T-helper 22 cell (primary cell): ENCODE measurements around the gene CTTNBP2.
"Not testable (repeated sequence)": the region's sequence is repeated elsewhere in the genome, so short reads cannot be mapped to it uniquely, and the experiment has no call there.

Source experiments
- DNase-seq: peaks from one replicate; pipeline ENCODE4 v3.0.0-alpha.2; 2020; ENCODE audit warnings: low read depth

The CTTNBP2 gene

DNA sequence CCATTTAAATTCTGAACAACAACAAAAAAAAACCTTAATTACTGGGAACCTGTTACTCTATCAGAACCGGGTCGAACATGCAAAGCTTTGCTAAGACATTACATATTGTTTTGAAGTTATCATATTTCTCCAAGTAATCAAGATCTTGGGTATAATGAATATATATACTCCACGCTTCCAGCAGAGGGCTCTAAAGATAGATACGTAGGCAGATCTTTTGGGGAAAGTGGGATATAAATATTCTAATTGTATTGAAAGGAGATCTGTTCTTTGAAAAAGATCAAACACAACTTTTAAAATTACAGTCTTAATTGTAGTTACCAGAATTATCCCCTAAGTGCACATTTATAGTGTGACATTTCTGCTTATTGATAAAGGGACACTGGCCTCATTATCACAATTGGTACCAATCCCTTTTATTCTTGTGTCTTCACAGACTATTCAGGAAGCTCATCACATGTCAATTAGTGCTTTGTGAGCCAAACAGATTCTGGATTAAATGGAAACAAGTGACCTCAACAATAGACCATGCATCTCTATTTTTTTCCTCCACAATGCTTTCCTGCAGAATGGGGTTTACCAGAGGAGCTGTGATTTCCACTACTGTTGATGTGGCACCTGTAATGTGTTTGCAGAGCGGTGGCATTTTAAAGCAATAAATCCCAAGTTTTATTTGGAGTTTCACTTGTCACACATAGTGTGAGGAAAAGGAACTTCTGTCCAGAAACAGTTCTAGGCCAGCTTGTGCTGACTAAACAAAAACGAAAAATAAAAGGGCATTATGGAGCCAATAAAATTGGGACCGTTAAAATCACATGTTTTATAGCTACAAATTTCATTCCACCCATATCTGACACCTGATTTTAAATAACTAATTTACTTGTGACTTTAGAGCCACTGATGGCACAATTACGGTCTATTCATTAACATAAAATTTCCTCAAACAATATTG is 122.4 kb downstream of the CTTNBP2 start:
- DNase-seq = no peak

DNA sequence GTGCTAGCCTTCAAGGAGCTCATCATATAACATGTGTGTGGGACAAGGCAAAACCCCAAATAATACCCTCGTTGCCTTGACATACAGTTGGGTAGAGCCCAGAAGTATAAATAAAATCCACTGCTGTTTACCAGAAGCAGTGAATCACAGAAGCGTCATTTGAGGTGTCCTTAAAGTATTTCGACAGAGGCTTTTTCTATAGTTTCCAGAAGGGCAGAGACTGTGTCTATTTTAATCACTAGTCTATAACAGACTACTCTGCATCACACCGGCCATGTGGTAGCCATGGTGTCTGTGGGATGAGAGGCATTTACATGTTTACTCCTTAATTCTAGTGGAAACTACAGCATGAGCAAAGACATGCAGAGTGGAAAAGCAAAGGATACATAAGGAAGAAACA is 131.3 kb downstream of the CTTNBP2 start:
- no peak for DNase-seq

DNA sequence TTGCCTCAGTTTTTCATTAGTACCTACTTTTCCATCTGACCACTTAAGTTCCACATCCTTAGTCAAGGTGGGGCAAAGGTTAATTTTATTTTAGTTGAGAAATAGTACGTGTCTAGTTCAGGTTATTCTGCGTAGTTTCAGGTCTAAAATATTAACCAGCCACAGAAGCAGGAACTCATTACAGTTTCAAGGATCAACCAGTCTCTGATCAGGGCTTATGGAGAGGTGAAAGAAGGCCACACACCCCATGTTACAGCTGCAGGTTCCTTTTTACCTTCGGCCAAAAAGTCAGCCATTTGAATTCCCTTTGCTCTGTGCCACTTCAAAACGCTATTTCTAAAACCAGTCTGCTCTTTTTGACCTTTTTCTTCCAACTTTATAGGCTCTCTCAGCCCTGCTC is 134.2 kb downstream of the CTTNBP2 start:
- no peak for DNase-seq

DNA sequence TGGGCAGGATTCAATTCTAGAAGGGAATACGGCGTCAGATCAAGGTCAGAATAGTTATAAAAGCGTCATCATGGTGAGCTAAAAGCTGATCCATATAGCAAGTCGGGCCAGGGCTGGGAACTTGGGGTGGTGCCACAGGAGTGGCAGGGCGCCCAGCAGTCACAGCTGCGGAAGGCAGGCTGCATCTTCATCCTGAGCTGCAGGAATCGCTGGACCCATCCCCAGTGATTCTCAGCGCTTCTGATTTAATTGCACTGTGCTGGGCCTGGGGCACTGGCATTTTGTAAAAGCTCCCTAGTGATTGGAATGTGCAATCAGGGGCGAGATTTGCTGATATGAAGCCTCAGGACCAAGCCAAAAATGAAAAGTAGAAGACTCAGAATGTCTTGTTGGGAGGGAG is 135.3 kb downstream of the CTTNBP2 start:
- DNase-seq = no peak

DNA sequence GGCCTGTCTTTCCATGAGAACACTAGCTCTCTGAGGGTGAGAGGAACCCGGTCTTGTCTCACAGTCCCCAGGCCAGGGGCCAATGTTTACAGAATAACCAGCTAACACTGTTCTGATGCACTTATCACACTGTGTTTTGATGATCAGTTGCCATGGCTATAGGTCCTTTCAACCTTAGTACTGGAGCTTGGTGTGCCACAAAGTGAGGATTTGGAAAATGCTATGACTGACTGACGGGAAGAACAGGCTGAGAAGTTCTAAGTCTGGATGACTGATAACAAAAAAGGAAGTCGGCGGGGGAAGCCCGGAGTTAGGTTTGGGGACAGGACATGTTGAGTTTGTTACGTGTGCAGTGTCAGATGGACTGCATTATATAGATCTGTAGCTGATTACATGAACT is 141.8 kb downstream of the CTTNBP2 start:
- no peak for DNase-seq

DNA sequence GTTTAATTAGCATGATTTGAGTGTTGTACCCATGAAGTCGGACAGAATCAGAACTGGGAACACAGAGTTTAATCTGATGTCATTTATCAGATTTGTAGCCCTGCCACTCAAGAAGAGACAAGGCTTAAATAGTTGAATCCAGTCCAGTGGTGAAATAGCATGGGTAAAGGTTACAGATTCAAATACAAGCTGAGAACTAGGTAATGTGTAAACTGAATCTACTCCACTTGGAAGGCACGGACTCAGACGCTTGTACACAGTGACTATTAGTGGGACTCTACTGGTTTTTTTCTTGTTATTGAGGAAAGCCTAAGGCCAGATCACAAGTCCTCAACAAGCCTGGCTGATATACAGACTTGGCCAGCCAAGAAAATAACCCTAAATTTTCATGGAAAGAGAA is 142.9 kb downstream of the CTTNBP2 start:
- DNase-seq = no peak

DNA sequence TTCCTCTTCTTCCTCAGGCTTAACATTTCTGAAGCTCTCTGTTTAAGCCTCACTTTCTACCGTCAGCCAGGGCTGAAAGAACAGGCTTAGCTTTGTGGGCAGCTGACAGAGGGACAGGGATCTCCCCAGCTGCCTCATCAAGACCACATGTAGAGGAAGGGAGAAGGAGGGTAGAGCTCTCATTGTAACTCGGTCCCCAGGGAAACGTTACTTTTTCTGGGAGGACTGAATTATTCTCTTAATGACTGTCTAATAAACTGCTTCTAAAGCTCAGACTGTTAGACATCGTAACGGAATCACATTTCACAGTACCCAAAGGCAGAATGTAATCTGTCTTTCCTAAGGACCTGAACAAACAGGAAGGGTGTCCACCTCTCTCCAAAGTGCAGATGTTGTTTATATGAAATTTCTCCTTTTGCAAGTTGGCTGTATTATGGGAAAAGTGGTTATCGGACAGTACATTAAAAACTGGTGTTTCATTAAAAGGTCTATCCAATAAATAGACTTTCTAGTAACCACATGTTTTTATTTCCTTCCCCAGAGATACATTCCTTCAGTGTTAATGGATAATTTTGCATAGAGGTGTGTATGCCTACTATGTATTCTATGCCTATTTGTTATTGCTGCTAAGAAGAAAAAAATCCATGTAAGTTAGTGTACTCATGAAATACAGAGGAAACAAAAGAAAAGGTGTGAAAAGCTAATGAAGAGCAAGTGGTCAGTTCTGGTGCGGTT is 144.2 kb downstream of the CTTNBP2 start:
- DNase-seq = no peak

DNA sequence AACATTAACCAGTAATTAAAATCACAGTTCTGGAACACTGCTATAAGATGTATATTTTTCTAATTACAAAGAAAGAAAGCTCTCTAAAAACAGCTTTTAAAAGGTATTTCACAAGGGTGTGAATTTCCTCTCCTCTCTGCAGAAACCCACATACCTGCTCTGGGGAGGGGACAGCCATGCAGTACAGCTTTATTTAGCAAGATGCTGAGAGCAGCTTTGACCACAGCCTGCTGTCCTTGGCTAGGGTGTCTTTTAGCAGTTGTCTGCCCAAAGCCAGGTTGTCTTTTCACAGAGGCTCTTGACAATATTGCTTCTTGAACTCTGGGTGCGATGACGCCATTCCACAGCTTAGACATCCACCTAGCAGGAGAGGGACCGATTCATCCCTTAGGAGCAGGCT is 148.3 kb downstream of the CTTNBP2 start:
- no peak for DNase-seq

DNA sequence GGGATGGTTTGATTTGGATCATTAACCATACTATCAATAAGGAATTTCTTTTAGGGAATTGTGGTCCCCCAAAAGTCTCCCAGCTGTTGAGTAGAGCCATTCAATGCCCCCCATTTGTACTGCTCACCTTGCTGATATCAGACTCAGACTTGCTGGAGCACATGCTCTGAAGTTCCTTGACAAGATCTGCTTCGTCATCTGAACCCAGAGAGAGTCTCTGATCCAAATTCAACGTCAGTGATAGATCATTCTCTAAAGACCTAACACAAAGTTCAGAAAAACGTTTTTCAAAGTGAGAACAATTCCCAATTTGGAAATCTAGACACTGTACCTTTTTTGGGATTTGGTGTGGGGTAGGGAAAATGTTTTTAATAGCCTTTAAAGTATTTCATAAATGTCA is 153.9 kb downstream of the CTTNBP2 start:
- DNase-seq = no peak

DNA sequence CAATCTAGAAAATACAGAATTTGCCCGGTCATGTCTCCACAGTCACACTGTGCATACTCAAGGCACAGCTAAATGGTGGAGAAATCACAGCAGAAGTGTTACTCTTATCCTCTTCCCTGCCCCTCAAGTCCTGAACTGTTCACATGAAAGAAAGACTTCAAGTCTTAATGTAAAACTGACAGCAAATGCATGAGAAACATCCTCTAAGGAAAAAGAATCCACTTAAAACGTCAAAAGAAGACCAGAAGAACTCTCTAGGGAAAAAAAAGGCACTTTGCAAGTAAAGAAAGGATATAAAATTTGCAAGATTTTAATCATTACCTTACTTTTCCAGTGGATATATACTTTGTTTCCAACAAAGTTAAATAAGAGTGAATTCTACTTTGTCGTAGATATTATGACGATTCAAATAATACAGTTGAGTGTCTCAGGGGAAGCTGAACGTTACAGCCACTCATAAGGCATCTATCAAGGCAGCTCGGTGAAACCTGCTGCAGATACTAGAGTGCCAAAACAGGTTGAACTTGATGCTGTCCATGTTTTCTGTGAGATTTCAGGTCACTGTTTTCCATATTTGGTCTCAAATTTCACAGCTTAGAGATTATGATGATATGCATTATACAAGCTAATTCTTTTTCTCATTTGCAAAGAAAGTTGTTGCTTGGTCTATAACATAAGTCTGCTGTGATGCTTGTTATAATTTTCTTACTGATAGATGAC is 155.0 kb downstream of the CTTNBP2 start:
- no peak for DNase-seq

DNA sequence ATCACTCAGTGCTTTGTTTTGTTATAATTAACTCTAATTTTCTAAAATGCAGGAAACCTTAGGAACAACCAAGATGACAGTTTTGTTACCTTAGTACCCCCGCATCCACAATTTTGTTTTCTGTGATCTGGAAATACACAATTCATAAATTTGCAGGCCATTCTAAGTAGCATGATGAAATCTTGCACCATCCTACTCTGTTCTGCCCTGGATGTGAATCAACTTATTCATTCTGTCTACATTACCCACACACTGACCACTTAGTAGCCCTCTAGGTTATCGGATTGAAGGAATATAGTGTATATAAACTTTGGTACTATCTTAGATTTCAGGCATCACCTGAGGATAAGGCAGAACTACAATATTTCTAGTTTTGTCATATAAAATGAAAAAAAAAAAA is 155.9 kb downstream of the CTTNBP2 start:
- no peak for DNase-seq

DNA sequence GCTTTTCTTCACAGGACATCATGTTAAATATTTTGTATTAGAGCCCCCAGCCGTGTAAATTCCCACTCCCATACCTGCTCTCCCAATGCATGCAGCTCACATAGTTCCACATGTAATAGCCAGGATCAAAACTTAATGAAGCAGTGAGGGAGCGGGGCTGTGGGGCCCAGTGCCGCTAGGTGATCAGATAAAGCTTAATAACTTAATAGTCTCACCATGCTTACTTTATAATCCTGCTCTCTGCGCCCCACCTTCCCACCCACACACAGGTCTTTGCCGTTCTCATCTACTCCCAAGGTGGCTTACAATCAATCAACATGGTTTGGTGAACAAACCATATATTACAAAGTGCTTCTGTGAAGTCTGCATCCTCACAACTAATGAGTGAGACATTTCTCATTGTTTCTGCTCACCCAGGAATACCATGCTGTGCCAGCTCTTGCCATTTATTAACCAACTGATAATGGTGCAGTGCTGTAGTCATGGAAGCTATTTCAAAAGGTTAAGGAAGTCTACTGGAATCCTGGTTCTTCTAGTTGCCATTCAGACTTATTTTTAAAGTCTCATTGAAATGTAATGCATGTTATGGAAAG is 156.4 kb downstream of the CTTNBP2 start:
- DNase-seq = no peak

DNA sequence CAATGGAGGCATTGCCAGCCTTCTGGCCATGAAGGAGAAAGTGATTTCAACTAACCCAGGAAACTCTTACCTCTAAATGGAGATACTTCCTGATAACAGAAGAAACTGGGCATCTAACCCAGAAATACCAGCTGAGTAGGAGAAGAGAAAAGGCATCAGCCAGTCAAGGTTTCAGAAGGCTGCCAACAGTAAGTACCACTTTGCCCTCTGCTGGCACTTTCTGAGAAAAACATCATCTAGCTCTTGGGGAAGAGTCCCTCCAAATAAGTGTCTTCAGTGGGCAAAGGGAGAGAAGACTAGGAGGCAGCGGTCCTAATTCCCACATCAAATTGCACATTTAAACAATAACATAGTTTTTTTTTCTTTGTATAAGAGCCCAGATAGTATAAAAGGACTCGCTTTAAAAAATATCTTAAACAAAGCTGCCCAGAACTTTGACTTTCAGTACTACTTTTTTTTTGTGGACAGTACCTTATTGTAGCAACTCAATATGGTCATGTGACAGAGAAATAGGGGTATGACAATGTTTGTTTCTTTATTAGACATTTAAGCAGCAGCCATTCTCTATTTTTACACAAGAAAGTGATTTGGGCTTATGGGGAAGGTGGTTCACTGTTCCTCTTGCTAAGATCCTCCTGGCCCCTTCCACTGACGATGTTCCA is 157.3 kb downstream of the CTTNBP2 start:
- DNase-seq = no peak

DNA sequence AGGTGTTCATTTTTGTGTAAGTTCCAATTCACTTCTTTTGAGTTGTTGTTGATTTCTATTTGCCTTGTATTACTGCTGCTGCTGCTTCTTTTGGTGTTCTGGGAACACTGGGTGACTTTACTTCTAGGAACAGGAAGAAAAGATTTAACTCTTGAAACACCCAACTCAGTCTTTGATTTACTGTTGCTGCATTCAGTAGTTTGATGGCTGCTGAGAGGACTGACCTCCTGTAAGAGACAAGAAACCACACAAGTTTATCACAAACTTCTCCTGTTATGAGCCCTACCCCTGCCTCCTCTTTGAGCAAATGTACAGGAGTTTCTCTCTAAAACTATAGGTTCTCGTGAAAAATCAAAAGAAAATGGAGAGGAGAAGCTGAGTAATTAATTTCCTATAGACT is 161.7 kb downstream of the CTTNBP2 start:
- no peak for DNase-seq

DNA sequence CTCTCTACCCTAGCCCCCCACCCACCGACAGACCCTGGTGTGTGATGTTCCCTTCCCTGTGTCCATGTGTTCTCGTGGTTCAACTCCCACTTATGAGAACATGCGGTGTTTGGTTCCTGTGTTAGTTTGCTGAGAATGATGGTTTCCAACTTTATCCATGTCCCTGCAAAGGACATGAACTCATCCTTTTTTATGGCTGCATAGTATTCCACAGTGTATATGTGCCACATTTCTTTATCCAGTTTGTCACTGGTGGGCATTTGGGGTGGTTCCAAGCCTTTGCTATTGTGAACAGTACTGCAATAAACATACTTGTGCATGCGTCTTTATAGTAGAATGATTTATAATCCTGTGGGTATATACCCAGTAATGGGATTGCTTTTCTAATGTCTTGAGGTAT is 165.1 kb downstream of the CTTNBP2 start:
- DNase-seq = not testable (repeated sequence)

DNA sequence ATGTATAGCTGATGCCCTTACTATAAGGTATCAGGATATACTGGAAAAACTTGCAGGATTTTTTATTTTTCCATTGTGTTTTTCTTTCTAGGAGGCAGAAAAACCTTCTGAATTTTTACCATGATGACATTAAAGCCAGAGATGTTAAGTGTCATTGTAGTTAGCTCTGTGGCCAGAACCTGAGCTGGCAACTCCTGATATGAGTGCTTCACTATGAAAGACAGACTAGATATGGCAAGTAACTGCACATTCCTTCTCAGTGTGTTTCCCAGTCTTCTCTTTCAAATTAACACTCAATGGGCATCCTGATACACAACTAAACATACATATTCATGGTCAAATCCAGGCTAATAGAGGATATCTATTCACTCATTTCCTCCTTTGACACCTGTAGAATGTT is 166.2 kb downstream of the CTTNBP2 start:
- no peak for DNase-seq

DNA sequence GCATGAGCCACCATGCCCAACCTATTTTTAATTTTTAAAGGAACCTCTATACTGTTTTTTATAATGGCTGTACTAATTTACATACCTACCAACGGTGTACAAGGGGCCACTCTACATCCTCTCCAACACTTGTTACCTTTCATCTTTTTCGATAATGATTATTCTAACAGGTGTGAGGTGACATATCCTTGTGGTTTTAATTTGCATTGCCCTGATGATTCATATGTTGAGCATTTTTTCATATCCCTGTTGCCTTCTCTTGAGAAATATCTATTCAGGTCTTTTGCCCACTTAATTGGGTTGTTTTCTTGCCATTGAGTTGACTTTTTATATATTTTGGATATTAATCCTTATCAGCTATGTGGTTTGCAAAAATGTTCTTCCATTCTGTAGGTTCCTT is 167.0 kb downstream of the CTTNBP2 start:
- no peak for DNase-seq

DNA sequence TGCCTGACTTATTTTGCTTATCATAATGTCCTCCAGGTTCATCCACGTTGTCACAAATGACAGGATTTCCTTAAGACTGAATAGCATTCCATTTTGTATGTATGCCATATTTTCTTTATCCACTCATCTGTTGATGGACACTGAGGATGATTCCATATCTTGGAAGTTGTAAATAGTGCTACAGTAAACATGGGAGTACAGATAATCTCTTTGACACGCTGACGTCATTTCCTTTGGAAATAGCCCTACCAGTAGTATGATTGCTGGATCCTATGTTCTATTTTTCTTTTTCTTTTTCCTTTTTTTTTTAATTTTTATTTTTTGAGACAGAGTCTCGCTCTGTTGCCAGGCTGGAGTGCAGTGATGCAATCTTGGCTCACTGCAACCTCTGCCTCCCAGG is 167.6 kb downstream of the CTTNBP2 start:
- DNase-seq = no peak

DNA sequence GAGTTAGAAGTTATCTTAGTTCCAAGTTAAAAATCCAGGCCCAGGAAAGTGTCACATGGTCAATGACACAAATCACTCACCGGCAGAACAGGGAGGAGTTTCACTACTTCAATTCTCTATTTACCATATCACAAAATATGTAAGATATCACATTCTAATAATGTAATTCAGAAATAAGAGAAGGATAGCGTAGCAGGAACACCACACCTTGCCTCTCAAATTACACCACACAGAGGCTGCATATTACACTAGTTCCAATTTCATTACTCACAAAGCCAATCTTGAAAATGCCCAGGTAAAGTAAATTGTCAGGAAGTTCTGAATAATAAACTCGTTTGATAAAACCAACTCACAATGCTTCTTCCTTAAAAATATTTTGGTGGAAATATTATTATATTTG is 169.2 kb downstream of the CTTNBP2 start:
- no peak for DNase-seq

DNA sequence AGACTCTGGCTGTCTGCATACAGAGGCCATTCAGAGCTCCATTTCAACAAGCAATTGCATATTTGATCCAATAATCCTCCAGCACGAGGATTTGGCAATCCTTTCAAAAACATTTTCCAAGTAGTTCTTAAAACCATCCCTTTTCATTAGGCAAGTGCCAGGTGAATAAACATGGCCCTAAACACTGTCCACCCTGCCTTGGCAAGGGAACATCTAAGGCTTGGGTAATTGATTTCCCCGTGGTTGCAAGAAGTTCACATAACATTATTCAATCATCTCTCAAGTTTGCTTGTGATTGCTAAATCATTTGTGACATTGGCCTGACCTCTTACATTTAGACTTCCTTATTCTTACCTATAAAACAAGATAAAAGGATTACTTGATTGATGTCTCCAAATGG is 175.2 kb downstream of the CTTNBP2 start:
- DNase-seq = no peak

DNA sequence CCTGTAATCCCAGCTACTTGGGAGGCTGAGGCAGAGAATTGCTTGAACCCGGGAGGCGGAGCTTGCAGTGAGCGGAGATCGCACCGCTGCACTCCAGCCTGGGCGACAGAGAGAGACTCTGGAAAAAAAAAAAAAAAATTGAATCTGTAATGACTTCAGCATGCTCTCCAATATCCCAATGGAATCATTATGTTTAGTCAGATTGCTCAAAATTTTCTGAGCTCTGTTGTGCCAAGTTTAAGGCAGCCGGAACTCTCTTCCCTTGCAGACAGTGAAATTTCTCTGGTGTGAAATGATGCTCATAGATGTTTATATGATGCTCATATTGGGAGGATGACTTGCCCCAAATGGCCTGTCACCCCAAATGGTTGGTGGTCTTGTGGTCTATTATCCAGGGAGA is 180.9 kb downstream of the CTTNBP2 start:
- DNase-seq = no peak

DNA sequence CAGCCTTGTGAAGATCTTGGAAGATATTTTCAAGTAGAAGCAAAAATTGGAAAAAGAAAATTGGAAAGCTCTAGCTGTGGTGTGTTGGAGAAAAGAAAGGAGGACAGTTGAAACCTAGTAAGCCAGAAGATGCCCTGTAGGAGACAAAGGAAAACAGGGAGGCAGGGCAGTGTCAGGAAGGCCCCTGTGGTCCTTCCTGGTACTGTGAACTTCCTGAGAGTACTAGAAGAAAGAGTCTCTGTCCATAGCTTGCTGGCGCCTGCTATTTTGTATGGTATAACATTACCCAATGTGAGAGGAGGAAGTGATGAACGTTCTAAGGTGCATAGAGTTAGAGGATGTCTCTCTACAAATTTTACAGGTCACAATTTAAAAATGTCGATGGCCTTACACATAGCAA is 183.1 kb downstream of the CTTNBP2 start:
- DNase-seq = no peak
